IMR-90 (cell line): ENCODE measurements around the gene NCR2. TPM values are rescaled to one million over a fixed set of nuclear protein-coding genes. Genes with fewer than 3 reads are reported as not detected.

Source experiments
- ATAC-seq: fragments of 200-7000 bp; cut with Tn5 transposase; 2 replicates; pipeline ENCODE4 v1.9.1; 2020; ENCODE audit warnings: low read depth, mild to moderate bottlenecking, moderate library complexity
- BruUV-seq: library from RNA; stranded (reverse); fragments of 400-500 nt; replicated peaks from 2 replicates; lab custom pipeline; 2021; lab: Mats Ljungman, UMichigan
- CTCF ChIA-PET: fragments of 300-600 bp; formaldehyde crosslinking; extraction: SDS; loops from one replicate; lab custom pipeline; 2021; ENCODE audit warnings: antibody characterized with exemption; lab: Yijun Ruan, JAX
- POLR2A ChIA-PET: fragments of 300-600 bp; sonication (Branson Sonifier 250); formaldehyde crosslinking; loops from one replicate; lab custom pipeline; 2022; ENCODE audit warnings: antibody characterized with exemption; ENCODE audit not compliant: unreplicated experiment; lab: Charles Lee
- DNase-seq: peaks from one replicate; pipeline ENCODE4 v3.0.0; 2013
- H2AFZ ChIP-seq: replicated peaks from 2 replicates; pipeline ENCODE3; 2013; ENCODE audit warnings: low read length, mild to moderate bottlenecking; ENCODE audit not compliant: poor library complexity
- H2AK5ac ChIP-seq: 2 replicates; pipeline ENCODE4 v1.6.1; 2013; ENCODE audit warnings: low read depth, low read length, inconsistent platforms
- H2AK9ac ChIP-seq: replicated peaks from 2 replicates; pipeline ENCODE3; 2013; ENCODE audit warnings: mild to moderate bottlenecking, low read depth, low read length, moderate library complexity; ENCODE audit not compliant: poor library complexity
- H2BK120ac ChIP-seq: 2 replicates; pipeline ENCODE4 v1.6.1; 2013; ENCODE audit warnings: low read depth, low read length, inconsistent platforms
- H2BK15ac ChIP-seq: 3 replicates; pipeline ENCODE4 v1.6.1; 2013; ENCODE audit warnings: low read depth, low read length, inconsistent platforms
- H2BK20ac ChIP-seq: 2 replicates; pipeline ENCODE4 v1.6.1; 2013; ENCODE audit warnings: low read depth, mild to moderate bottlenecking, inconsistent platforms, low read length, moderate library complexity
- H2BK5ac ChIP-seq: 2 replicates; pipeline ENCODE4 v1.6.1; 2013; ENCODE audit warnings: mild to moderate bottlenecking, low read depth, low read length, inconsistent platforms; ENCODE audit not compliant: poor library complexity, severe bottlenecking
- H3K14ac ChIP-seq: replicated peaks from 2 replicates; pipeline ENCODE4 v1.6.1; 2013; ENCODE audit warnings: low read depth, low read length, inconsistent platforms
- H3K18ac ChIP-seq: 2 replicates; pipeline ENCODE4 v1.6.1; 2013; ENCODE audit warnings: low read depth, low read length, control low read depth
- H3K23ac ChIP-seq: 2 replicates; pipeline ENCODE4 v1.6.1; 2013; ENCODE audit warnings: low read depth, low read length, inconsistent platforms
- H3K27ac ChIP-seq: 2 replicates; pipeline ENCODE4 v1.5.1; 2013; ENCODE audit warnings: mild to moderate bottlenecking, control low read depth, low read length; ENCODE audit not compliant: insufficient read depth
- H3K27me3 ChIP-seq: 2 replicates; pipeline ENCODE4 v1.6.1; 2013; ENCODE audit warnings: low read length; ENCODE audit not compliant: control insufficient read depth, insufficient read depth
- H3K36me3 ChIP-seq: 2 replicates; pipeline ENCODE4 v1.6.1; 2013; ENCODE audit warnings: low read length, mixed read lengths; ENCODE audit not compliant: control insufficient read depth, insufficient read depth
- H3K4ac ChIP-seq: 2 replicates; pipeline ENCODE4 v1.6.1; 2013; ENCODE audit warnings: low read depth, low read length, inconsistent platforms
- H3K4me1 ChIP-seq: 2 replicates; pipeline ENCODE4 v1.6.1; 2013; ENCODE audit warnings: low read length, mixed read lengths; ENCODE audit not compliant: control insufficient read depth, insufficient read depth
- H3K4me2 ChIP-seq: 2 replicates; pipeline ENCODE4 v1.6.1; 2013; ENCODE audit warnings: low read depth, mild to moderate bottlenecking, control low read depth, low read length, moderate library complexity
- H3K4me3 ChIP-seq: 2 replicates; pipeline ENCODE4 v1.5.1; 2013; ENCODE audit warnings: low read depth, mild to moderate bottlenecking, control low read depth, low read length, moderate library complexity; ENCODE audit not compliant: insufficient read depth
- H3K56ac ChIP-seq: 2 replicates; pipeline ENCODE4 v1.6.1; 2013; ENCODE audit warnings: low read length, inconsistent platforms; ENCODE audit not compliant: insufficient read depth; ENCODE audit errors: extremely low read depth
- H3K79me1 ChIP-seq, 2 experiments: 2 replicates each; pipeline ENCODE4 v1.6.1; 2013; ENCODE audit warnings: low read length in 2 of 2, inconsistent platforms in 1 of 2, low read depth in 1 of 2
- H3K9ac ChIP-seq: 2 replicates; pipeline ENCODE4 v1.6.1; 2013; ENCODE audit warnings: low read depth, low read length, control low read depth
- H3K9me1 ChIP-seq: 2 replicates; pipeline ENCODE4 v1.6.1; 2013; ENCODE audit warnings: low read length, inconsistent platforms; ENCODE audit not compliant: insufficient read depth
- H3K9me3 ChIP-seq: 2 replicates; pipeline ENCODE4 v1.6.1; 2013; ENCODE audit warnings: low read length; ENCODE audit not compliant: control insufficient read depth, insufficient read depth
- H4K20me1 ChIP-seq: 2 replicates; pipeline ENCODE4 v1.6.1; 2013; ENCODE audit warnings: low read length, inconsistent platforms; ENCODE audit not compliant: insufficient read depth
- H4K5ac ChIP-seq: 2 replicates; pipeline ENCODE4 v1.6.1; 2013; ENCODE audit warnings: mild to moderate bottlenecking, low read depth, low read length, control low read depth
- H4K8ac ChIP-seq, 2 experiments: 2 replicates each; pipeline ENCODE4 v1.6.1; 2013; ENCODE audit warnings: low read depth in 2 of 2, low read length in 2 of 2, control low read depth in 1 of 2, inconsistent platforms in 1 of 2
- H4K91ac ChIP-seq: 2 replicates; pipeline ENCODE4 v1.6.1; 2013; ENCODE audit warnings: low read depth, low read length, inconsistent platforms; ENCODE audit not compliant: insufficient read depth
- BHLHE40 ChIP-seq: fragments of 150-350 bp; IDR thresholded peaks from 2 replicates; pipeline ENCODE4 v1.6.1; 2016; ENCODE audit warnings: mild to moderate bottlenecking, low read depth, low read length
- CEBPB ChIP-seq: IDR thresholded peaks from 2 replicates; pipeline ENCODE4 v1.6.1; 2012; ENCODE audit warnings: low read depth, low read length, improper control_type of control experiment
- CHD1 ChIP-seq: IDR thresholded peaks from 2 replicates; pipeline ENCODE4 v1.6.1; 2012; ENCODE audit warnings: low read depth, low read length, improper control_type of control experiment
- CTCF ChIP-seq: conservative IDR thresholded peaks from 2 replicates; pipeline ENCODE4 v1.5.1; 2012; ENCODE audit warnings: mild to moderate bottlenecking, low read depth, low read length, improper control_type of control experiment
- ELK1 ChIP-seq: fragments of 150-350 bp; IDR thresholded peaks from 2 replicates; pipeline ENCODE4 v1.6.1; 2016; ENCODE audit warnings: low read depth, mild to moderate bottlenecking, low read length, moderate library complexity, borderline replicate concordance
- FOS ChIP-seq: fragments of 150-350 bp; IDR thresholded peaks from 2 replicates; pipeline ENCODE4 v1.6.1; 2016; ENCODE audit warnings: low read depth, low read length
- MAFK ChIP-seq: IDR thresholded peaks from 2 replicates; pipeline ENCODE4 v1.6.1; 2012; ENCODE audit warnings: low read depth, low read length, improper control_type of control experiment
- MAZ ChIP-seq: IDR thresholded peaks from 2 replicates; pipeline ENCODE4 v1.6.1; 2012; ENCODE audit warnings: low read depth, mild to moderate bottlenecking, low read length, improper control_type of control experiment, moderate library complexity, borderline replicate concordance
- MXI1 ChIP-seq: IDR thresholded peaks from 2 replicates; pipeline ENCODE4 v1.6.1; 2012; ENCODE audit warnings: low read depth, mild to moderate bottlenecking, low read length, moderate library complexity, borderline replicate concordance
- NFE2L2 ChIP-seq: fragments of 150-350 bp; IDR thresholded peaks from 2 replicates; pipeline ENCODE4 v1.6.1; 2016; ENCODE audit warnings: low read depth, mild to moderate bottlenecking, low read length
- POLR2A ChIP-seq: IDR thresholded peaks from 2 replicates; pipeline ENCODE4 v1.6.1; 2012; ENCODE audit warnings: mild to moderate bottlenecking, low read depth, low read length
- RAD21 ChIP-seq: IDR thresholded peaks from 2 replicates; pipeline ENCODE4 v1.6.1; 2012; ENCODE audit warnings: low read length, improper control_type of control experiment
- RCOR1 ChIP-seq: IDR thresholded peaks from 2 replicates; pipeline ENCODE4 v1.6.1; 2012; ENCODE audit warnings: mild to moderate bottlenecking, low read length, improper control_type of control experiment; ENCODE audit not compliant: insufficient replicate concordance
- RFX5 ChIP-seq: IDR thresholded peaks from 2 replicates; pipeline ENCODE4 v1.8.0; 2012; ENCODE audit warnings: low read depth, mild to moderate bottlenecking, low read length, moderate library complexity
- SMC3 ChIP-seq: fragments of 150-350 bp; IDR thresholded peaks from 2 replicates; pipeline ENCODE4 v1.6.1; 2016; ENCODE audit warnings: low read depth, mild to moderate bottlenecking, antibody characterized with exemption, low read length, moderate library complexity
- USF2 ChIP-seq: fragments of 150-350 bp; IDR thresholded peaks from 2 replicates; pipeline ENCODE4 v1.6.1; 2017; ENCODE audit warnings: mild to moderate bottlenecking, antibody characterized with exemption, low read length, low read depth
- WGBS, 2 experiments: methylation state at CpG; one replicate each; pipeline versions ENCODE4 v1.1.5 to v1.1.7; 2013; ENCODE audit warnings: missing lambda C conversion rate in 2 of 2; ENCODE audit not compliant: insufficient read length in 1 of 2; ENCODE audit errors: extremely low coverage in 2 of 2; 5-methylcytosine and 5-hydroxymethylcytosine counted together
- dilution Hi-C: fragments of 300-500 bp; cut with HindIII; formaldehyde crosslinking; loops from one replicate; pipeline ENCODE4 v1.14.3; 2018; ENCODE audit warnings: low sequenced_read_pairs; ENCODE audit not compliant: unreplicated experiment
- in situ Hi-C: fragments of 300-500 bp; cut with MboI; formaldehyde crosslinking; loops from 3 replicates; pipeline ENCODE4 v1.14.3; 2019; ENCODE audit warnings: low sequenced_read_pairs, inconsistent platforms, mixed read lengths
- intact Hi-C: fragments of 100-400 bp; cut with micrococcal nuclease; formaldehyde crosslinking; loops from 2 replicates; pipeline ENCODE4 v1.10.0; 2022
- polyA plus RNA-seq, 3 experiments: library from polyadenylated mRNA; depleted of rRNA; stranded (reverse); fragments of >200 nt; gene quantifications; 2 replicates each; pipeline ENCODE4 v1.2.3, GENCODE V29; 2012; ENCODE audit warnings: low replicate concordance in 1 of 3
- total RNA-seq: library from RNA; depleted of rRNA; stranded (reverse); fragments of >200 nt; gene quantifications from 2 replicates; pipeline ENCODE4 v1.2.3, GENCODE V29; 2012

Gene NCR2
- total and polyA plus RNA-seq, 2 of the 4 experiments (the other 2 are of a cell fraction) = not detected

- Histone ChIP-seq H4K20me1 (no peaks in the 10 kb centered on the region), H2AK9ac (no peak overlapping the region), H2BK5ac (no peak overlapping the region), H3K4me3 (no peak overlapping the region), H3K23ac (no peak overlapping the region), H3K9me3 (no peaks in the 10 kb centered on the region), H3K27ac (no peak overlapping the region), H3K18ac (no peak overlapping the region), H3K9me1 (no peaks in the 10 kb centered on the region), H3K56ac (no peak overlapping the region), H4K91ac (no peak overlapping the region), H3K9ac (no peak overlapping the region), H4K5ac (no peak overlapping the region), H2AK5ac (no peak overlapping the region), H3K4me2 (no peak overlapping the region), H3K4ac (no peak overlapping the region), H2BK120ac (no peak overlapping the region), H4K8ac (no peak overlapping the region), H2BK15ac (no peak overlapping the region), H3K36me3 (no peaks in the 10 kb centered on the region), H2AFZ (no peak overlapping the region), H3K4me1 (no peaks in the 10 kb centered on the region), H3K14ac (no peak overlapping the region), H3K27me3 (peaks cover 9% of the 10 kb centered on the region), H3K79me1 (no peaks in the 10 kb centered on the region), H2BK20ac (no peak overlapping the region)
- no CpG with 5 or more reads among the region's 5 CpGs for WGBS, 2 experiments
- TF ChIP-seq CHD1 (no peak), RFX5 (no peak), USF2 (no peak), CEBPB (no peak), RAD21 (no peak), NFE2L2 (no peak), RCOR1 (no peak), ELK1 (no peak), MAFK (no peak), BHLHE40 (no peak), POLR2A (no peak), CTCF (no peak), MXI1 (no peak), SMC3 (no peak), MAZ (no peak), FOS (no peak)
- no TSS peak for BruUV-seq
- no peak for ATAC-seq
- DNase-seq = no peak
- in situ Hi-C loops = no loop called here
- dilution Hi-C loops = no loop called here
- ChIA-PET POLR2A (no interaction called here), CTCF (no interaction called here)
- intact Hi-C loops = no loop called here
Observed at GRCh38 chr6:41302638-41303037, 32.8 kb upstream of the NCR2 start.
